SK-N-SH treated with all-trans-retinoic acid at 6 μM for 48 hours (cell line): Measurements from ENCODE around the gene TBCD.

Experiments
- ATAC-seq: fragments of 200-7000 bp; cut with Tn5 transposase; 3 replicates; pipeline ENCODE4 v1.9.1; 2020; ENCODE audit warnings: mild to moderate bottlenecking, moderate library complexity
- BACH2 ChIP-seq: fragments of 250-450 bp; sonication (Bioruptor Pico); IDR thresholded peaks from 2 replicates; pipeline ENCODE4 v1.9.0; 2021; ENCODE audit warnings: mild to moderate bottlenecking, borderline replicate concordance
- ESRRG ChIP-seq: fragments of 250-450 bp; sonication (Bioruptor Pico); IDR thresholded peaks from 2 replicates; pipeline ENCODE4 v1.6.1; 2021; ENCODE audit warnings: mild to moderate bottlenecking
- GLIS3 ChIP-seq: fragments of 250-450 bp; sonication (Bioruptor Pico); IDR thresholded peaks from 2 replicates; pipeline ENCODE4 v1.5.0; 2020; ENCODE audit warnings: mild to moderate bottlenecking, moderate library complexity
- ISL1 ChIP-seq: fragments of 250-450 bp; sonication (Bioruptor Pico); IDR thresholded peaks from 2 replicates; pipeline ENCODE4 v2.1.2; 2022; ENCODE audit warnings: mild to moderate bottlenecking, moderate library complexity
- OSR1 ChIP-seq: fragments of 250-450 bp; sonication (Bioruptor Pico); IDR thresholded peaks from 2 replicates; pipeline ENCODE4 v1.8.0; 2022; ENCODE audit warnings: moderate library complexity, mild to moderate bottlenecking, inconsistent platforms
- PPARA ChIP-seq: fragments of 250-450 bp; sonication (Bioruptor Pico); IDR thresholded peaks from 2 replicates; pipeline ENCODE4 v1.5.0; 2020; ENCODE audit warnings: mild to moderate bottlenecking, borderline replicate concordance
- RARB ChIP-seq: fragments of 250-450 bp; sonication (Bioruptor Pico); IDR thresholded peaks from 2 replicates; pipeline ENCODE4 v1.8.0; 2021; ENCODE audit warnings: mild to moderate bottlenecking, moderate library complexity
- SNAI2 ChIP-seq: fragments of 250-450 bp; sonication (Bioruptor Pico); IDR thresholded peaks from 2 replicates; pipeline ENCODE4 v1.5.0; 2020; ENCODE audit warnings: mild to moderate bottlenecking, moderate library complexity
- TCF4 ChIP-seq: fragments of 250-450 bp; sonication (Bioruptor Pico); IDR thresholded peaks from 2 replicates; pipeline ENCODE4 v1.8.0; 2021; ENCODE audit warnings: mild to moderate bottlenecking, moderate library complexity, borderline replicate concordance
- TOX ChIP-seq: fragments of 250-450 bp; sonication (Bioruptor Pico); IDR thresholded peaks from 2 replicates; pipeline ENCODE4 v1.8.0; 2021; ENCODE audit warnings: mild to moderate bottlenecking, moderate library complexity, borderline replicate concordance
- ZC3H10 ChIP-seq: fragments of 250-450 bp; sonication (Bioruptor Pico); IDR thresholded peaks from 2 replicates; pipeline ENCODE4 v1.5.1; 2021; ENCODE audit warnings: mild to moderate bottlenecking, moderate library complexity
- ZFP3 ChIP-seq: fragments of 250-450 bp; sonication (Bioruptor Pico); IDR thresholded peaks from 2 replicates; pipeline ENCODE4 v1.5.0; 2020; ENCODE audit warnings: mild to moderate bottlenecking, moderate library complexity
- ZFP30 ChIP-seq: fragments of 450-650 bp; formaldehyde crosslinking; IDR thresholded peaks from 2 replicates; pipeline ENCODE4 v1.5.0; 2022; ENCODE audit warnings: mild to moderate bottlenecking, moderate library complexity
- ZNF565 ChIP-seq: fragments of 450-650 bp; formaldehyde crosslinking; conservative IDR thresholded peaks from 2 replicates; pipeline ENCODE4 v1.5.0; 2020; ENCODE audit warnings: low read depth, mild to moderate bottlenecking, moderate library complexity
- ZNF70 ChIP-seq: fragments of 450-650 bp; formaldehyde crosslinking; IDR thresholded peaks from 2 replicates; pipeline ENCODE4 v1.5.0; 2020; ENCODE audit warnings: mild to moderate bottlenecking, moderate library complexity
- ZNF8 ChIP-seq: fragments of 450-650 bp; formaldehyde crosslinking; IDR thresholded peaks from 2 replicates; pipeline ENCODE4 v1.5.0; 2020; ENCODE audit warnings: mild to moderate bottlenecking, moderate library complexity
- TF ChIP-seq, protein P1 (sequence below): fragments of 250-450 bp; sonication (Bioruptor Pico); IDR thresholded peaks from 2 replicates; pipeline ENCODE4 v1.5.1; 2021; ENCODE audit warnings: mild to moderate bottlenecking, moderate library complexity
- TF ChIP-seq, protein P2 (sequence below): fragments of 250-450 bp; sonication (Bioruptor Pico); IDR thresholded peaks from 2 replicates; pipeline ENCODE4 v1.8.0; 2020; ENCODE audit warnings: mild to moderate bottlenecking, moderate library complexity, borderline replicate concordance
- TF ChIP-seq, protein P3 (sequence below): fragments of 250-450 bp; sonication (Bioruptor Pico); IDR thresholded peaks from 2 replicates; pipeline ENCODE4 v1.8.0; 2021; ENCODE audit warnings: low read depth, mild to moderate bottlenecking, moderate library complexity, borderline replicate concordance
- TF ChIP-seq, protein P4 (sequence below): fragments of 250-450 bp; sonication (Bioruptor Pico); IDR thresholded peaks from 2 replicates; pipeline ENCODE4 v1.5.1; 2020; ENCODE audit warnings: low read depth, mild to moderate bottlenecking, moderate library complexity

Gene TBCD

DNA sequence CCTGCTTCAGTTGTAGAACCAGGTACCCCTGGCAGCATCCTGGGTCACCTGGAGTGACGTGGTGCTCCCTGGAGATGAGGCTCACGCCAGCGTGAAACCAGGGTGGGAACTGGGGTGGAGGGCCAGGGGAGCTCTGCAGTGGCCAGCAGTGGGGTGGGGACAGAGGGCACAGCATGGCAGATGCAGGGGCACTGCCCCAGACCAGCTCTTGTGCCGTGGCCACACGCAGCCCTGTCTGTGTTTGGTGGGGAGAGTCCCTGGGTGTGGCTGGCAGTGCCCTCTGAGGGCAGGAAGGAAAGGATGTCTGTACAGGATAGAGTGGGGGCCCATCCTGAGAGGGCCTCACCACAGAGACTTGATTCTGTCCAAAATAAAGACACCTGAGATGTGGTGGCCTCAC, 63.5 kb downstream of the TBCD start:
- ATAC-seq, result no peak

DNA sequence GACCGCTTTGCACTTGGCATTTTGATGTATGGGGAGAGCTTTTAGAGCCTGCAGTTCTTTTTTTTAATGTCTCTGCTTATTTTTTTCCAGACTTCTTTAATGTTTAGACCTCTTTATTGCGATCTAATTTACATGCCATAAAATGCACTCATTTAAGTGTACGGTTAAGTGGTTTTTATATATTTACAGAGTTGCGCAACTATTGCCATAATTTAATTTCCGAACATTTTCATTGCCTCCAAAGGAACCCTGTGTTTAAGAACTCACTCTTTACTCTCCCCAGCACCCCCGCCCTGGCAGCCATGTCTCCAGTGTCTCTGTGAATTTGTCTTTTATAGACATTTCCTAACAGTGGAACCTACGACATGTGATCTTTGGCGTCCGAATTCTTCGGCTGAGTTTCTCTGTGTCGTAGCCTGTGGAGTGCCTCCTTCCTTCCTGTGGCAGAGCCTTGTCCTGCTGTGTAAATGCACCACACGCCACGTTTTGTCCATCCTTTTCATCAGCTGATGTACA, 64.0 kb downstream of the TBCD start:
- no peak for ATAC-seq

More for the DNA sequence above, 63.5 kb downstream of the TBCD start:
- TF ChIP-seq TCF4 (CRISPR knock-in tag) (no peak), ZFP3 (CRISPR knock-in tag) (no peak), ZNF8 (no peak)
- TF ChIP-seq, protein P1, sequence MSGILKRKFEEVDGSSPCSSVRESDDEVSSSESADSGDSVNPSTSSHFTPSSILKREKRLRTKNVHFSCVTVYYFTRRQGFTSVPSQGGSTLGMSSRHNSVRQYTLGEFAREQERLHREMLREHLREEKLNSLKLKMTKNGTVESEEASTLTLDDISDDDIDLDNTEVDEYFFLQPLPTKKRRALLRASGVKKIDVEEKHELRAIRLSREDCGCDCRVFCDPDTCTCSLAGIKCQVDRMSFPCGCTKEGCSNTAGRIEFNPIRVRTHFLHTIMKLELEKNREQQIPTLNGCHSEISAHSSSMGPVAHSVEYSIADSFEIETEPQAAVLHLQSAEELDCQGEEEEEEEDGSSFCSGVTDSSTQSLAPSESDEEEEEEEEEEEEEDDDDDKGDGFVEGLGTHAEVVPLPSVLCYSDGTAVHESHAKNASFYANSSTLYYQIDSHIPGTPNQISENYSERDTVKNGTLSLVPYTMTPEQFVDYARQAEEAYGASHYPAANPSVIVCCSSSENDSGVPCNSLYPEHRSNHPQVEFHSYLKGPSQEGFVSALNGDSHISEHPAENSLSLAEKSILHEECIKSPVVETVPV (CRISPR knock-in tag), result no peak
- TF ChIP-seq, protein P2, sequence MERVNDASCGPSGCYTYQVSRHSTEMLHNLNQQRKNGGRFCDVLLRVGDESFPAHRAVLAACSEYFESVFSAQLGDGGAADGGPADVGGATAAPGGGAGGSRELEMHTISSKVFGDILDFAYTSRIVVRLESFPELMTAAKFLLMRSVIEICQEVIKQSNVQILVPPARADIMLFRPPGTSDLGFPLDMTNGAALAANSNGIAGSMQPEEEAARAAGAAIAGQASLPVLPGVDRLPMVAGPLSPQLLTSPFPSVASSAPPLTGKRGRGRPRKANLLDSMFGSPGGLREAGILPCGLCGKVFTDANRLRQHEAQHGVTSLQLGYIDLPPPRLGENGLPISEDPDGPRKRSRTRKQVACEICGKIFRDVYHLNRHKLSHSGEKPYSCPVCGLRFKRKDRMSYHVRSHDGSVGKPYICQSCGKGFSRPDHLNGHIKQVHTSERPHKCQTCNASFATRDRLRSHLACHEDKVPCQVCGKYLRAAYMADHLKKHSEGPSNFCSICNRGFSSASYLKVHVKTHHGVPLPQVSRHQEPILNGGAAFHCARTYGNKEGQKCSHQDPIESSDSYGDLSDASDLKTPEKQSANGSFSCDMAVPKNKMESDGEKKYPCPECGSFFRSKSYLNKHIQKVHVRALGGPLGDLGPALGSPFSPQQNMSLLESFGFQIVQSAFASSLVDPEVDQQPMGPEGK (CRISPR knock-in tag), result no peak
- TF ChIP-seq, protein P3, sequence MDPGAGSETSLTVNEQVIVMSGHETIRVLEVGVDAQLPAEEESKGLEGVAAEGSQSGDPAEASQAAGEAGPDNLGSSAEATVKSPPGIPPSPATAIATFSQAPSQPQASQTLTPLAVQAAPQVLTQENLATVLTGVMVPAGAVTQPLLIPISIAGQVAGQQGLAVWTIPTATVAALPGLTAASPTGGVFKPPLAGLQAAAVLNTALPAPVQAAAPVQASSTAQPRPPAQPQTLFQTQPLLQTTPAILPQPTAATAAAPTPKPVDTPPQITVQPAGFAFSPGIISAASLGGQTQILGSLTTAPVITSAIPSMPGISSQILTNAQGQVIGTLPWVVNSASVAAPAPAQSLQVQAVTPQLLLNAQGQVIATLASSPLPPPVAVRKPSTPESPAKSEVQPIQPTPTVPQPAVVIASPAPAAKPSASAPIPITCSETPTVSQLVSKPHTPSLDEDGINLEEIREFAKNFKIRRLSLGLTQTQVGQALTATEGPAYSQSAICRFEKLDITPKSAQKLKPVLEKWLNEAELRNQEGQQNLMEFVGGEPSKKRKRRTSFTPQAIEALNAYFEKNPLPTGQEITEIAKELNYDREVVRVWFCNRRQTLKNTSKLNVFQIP, result no peak

DNA sequence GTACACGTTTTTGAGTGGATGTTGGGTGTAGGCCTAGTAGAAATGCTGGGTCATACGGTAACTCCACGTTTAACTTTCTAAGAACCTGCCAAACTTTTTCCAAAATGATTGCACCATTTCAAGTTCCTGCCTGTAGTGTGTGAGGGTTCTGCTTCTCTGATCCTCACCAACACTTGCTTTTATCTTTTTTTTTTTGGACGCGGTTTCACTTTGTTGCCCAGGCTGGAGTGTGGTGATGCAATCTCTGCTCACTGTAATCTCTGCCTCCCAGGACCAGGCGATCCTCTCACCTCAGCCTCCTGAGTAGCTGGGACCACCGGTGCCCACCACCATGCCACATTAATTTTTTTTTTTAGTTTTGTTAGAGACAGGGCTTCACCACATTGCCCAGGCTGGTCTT, 64.5 kb downstream of the TBCD start:
- ATAC-seq, result no peak

More for the DNA sequence above, 64.0 kb downstream of the TBCD start:
- TF ChIP-seq PPARA (CRISPR knock-in tag) (no peak), OSR1 (CRISPR knock-in tag) (no peak), TOX (CRISPR knock-in tag) (no peak), ZNF565 (CRISPR knock-in tag) (no peak), ZNF70 (CRISPR knock-in tag) (no peak), GLIS3 (CRISPR knock-in tag) (no peak), ESRRG (CRISPR knock-in tag) (no peak), ZC3H10 (no peak), BACH2 (CRISPR knock-in tag) (no peak)
- TF ChIP-seq, protein P4, sequence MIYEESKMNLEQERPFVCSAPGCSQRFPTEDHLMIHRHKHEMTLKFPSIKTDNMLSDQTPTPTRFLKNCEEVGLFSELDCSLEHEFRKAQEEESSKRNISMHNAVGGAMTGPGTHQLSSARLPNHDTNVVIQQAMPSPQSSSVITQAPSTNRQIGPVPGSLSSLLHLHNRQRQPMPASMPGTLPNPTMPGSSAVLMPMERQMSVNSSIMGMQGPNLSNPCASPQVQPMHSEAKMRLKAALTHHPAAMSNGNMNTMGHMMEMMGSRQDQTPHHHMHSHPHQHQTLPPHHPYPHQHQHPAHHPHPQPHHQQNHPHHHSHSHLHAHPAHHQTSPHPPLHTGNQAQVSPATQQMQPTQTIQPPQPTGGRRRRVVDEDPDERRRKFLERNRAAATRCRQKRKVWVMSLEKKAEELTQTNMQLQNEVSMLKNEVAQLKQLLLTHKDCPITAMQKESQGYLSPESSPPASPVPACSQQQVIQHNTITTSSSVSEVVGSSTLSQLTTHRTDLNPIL (CRISPR knock-in tag), result no peak
- TF ChIP-seq, protein P3, result no peak

DNA sequence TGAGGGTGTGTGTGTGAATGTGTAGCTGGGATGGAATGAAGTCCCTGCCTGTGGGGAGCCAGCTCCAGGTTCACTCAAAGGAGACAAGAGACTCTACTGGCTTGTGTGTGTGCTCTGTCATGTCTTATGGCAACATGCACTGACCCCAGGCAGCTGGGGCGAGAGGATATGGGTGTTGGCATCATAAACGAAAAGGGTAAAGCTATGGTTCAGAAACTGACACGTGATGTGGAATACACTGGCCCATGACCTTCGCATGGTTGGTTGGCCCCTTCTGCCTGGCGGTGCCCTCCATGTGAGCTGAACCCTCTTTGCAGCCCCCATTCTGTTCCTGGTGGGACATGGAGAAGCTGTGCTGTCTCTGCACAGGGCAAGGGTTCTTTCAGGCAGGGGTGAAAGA, 66.1 kb downstream of the TBCD start:
- no peak for ATAC-seq
- TF ChIP-seq ISL1 (CRISPR knock-in tag) (no peak), BACH2 (CRISPR knock-in tag) (no peak), ZFP30 (no peak), ZFP3 (CRISPR knock-in tag) (no peak), ZNF565 (CRISPR knock-in tag) (no peak)

More for the DNA sequence above, 64.5 kb downstream of the TBCD start:
- TF ChIP-seq ZNF70 (CRISPR knock-in tag), result no peak
- TF ChIP-seq TOX (CRISPR knock-in tag), result no peak
- TF ChIP-seq, protein P1 (CRISPR knock-in tag), result no peak
- TF ChIP-seq BACH2 (CRISPR knock-in tag), result no peak
- TF ChIP-seq GLIS3 (CRISPR knock-in tag), result no peak
- TF ChIP-seq OSR1 (CRISPR knock-in tag), result no peak
- TF ChIP-seq RARB (CRISPR knock-in tag), result no peak
- TF ChIP-seq SNAI2 (CRISPR knock-in tag), result no peak
